PC-9 (cell line): ENCODE results near the gene PRDM16. TPM values are rescaled to one million over a fixed set of nuclear protein-coding genes. Genes with fewer than 3 reads are reported as not detected.

Source experiments
- BruUV-seq: library from RNA; stranded (reverse); fragments of 400-500 nt; replicated peaks from 2 replicates; lab custom pipeline; 2021; lab: Mats Ljungman, UMichigan
- CTCF ChIA-PET: fragments of 300-600 bp; sonication (Branson Sonifier 250); formaldehyde crosslinking; loops from one replicate; lab custom pipeline; 2022; ENCODE audit warnings: antibody characterized with exemption; lab: Charles Lee
- POLR2A ChIA-PET: fragments of 300-600 bp; sonication (Branson Sonifier 250); formaldehyde crosslinking; loops from one replicate; lab custom pipeline; 2022; ENCODE audit warnings: antibody characterized with exemption; ENCODE audit not compliant: unreplicated experiment; lab: Charles Lee
- DNase-seq, 2 experiments: peaks; one replicate each; pipeline versions ENCODE4 v3.0.0 to v3.0.0-alpha.2; 2015 to 2022; ENCODE audit warnings: mixed read lengths in 1 of 2
- H2AFZ ChIP-seq: fragments of 200-600 bp; sonication (generic); 2 replicates; pipeline ENCODE4 v1.8.1; 2017; ENCODE audit warnings: antibody characterized with exemption
- H3F3A ChIP-seq: fragments of 200-600 bp; sonication (generic); 2 replicates; pipeline ENCODE4 v1.8.1; 2017; ENCODE audit warnings: antibody characterized with exemption, mild to moderate bottlenecking, low read depth; ENCODE audit not compliant: insufficient read depth
- H3K27ac ChIP-seq: fragments of 200-600 bp; sonication (generic); 2 replicates; pipeline ENCODE4 v1.6.1; 2016; ENCODE audit warnings: mixed run types
- H3K27me3 ChIP-seq: fragments of 200-600 bp; sonication (generic); 2 replicates; pipeline ENCODE4 v1.6.1; 2016; ENCODE audit warnings: low read depth, mixed run types; ENCODE audit not compliant: insufficient read depth
- H3K36me3 ChIP-seq: fragments of 200-600 bp; sonication (generic); 2 replicates; pipeline ENCODE4 v1.6.1; 2016; ENCODE audit warnings: low read depth, mixed run types
- H3K4me1 ChIP-seq: fragments of 200-600 bp; sonication (generic); replicated peaks from 2 replicates; pipeline ENCODE4 v1.6.1; 2016; ENCODE audit warnings: mixed run types; ENCODE audit not compliant: insufficient read depth
- H3K4me2 ChIP-seq: fragments of 200-600 bp; sonication (generic); 2 replicates; pipeline ENCODE4 v1.6.1; 2017; ENCODE audit warnings: mixed run types
- H3K4me3 ChIP-seq: fragments of 200-600 bp; sonication (generic); 2 replicates; pipeline ENCODE4 v1.6.1; 2016; ENCODE audit warnings: mixed run types
- H3K79me2 ChIP-seq: fragments of 200-600 bp; sonication (generic); 2 replicates; pipeline ENCODE4 v1.6.1; 2017; ENCODE audit warnings: low read depth, mixed run types
- H3K9me2 ChIP-seq: fragments of 200-600 bp; sonication (generic); 2 replicates; pipeline ENCODE4 v1.8.1; 2017; ENCODE audit warnings: mild to moderate bottlenecking; ENCODE audit not compliant: insufficient read depth
- H3K9me3 ChIP-seq: fragments of 200-600 bp; sonication (generic); 2 replicates; pipeline ENCODE4 v1.8.1; 2016; ENCODE audit warnings: low read depth; ENCODE audit not compliant: insufficient read depth
- H4K20me1 ChIP-seq: fragments of 200-600 bp; sonication (generic); 2 replicates; pipeline ENCODE4 v1.8.1; 2017; ENCODE audit not compliant: insufficient read depth
- EZH2 ChIP-seq: fragments of 200-600 bp; sonication (generic); IDR thresholded peaks from 2 replicates; pipeline ENCODE4 v1.8.0; 2017; ENCODE audit warnings: antibody characterized with exemption, low read depth
- intact Hi-C: fragments of 100-400 bp; cut with micrococcal nuclease; formaldehyde crosslinking; loops from one replicate; pipeline ENCODE4 v1.10.0; 2022; ENCODE audit not compliant: unreplicated experiment
- total RNA-seq: library from RNA; stranded (reverse); gene quantifications from 2 replicates; pipeline ENCODE4 v1.2.3, GENCODE V29; 2021
- TF ChIP-seq, protein P1 (sequence below): fragments of 200-600 bp; sonication (generic); conservative IDR thresholded peaks from 2 replicates; pipeline ENCODE4 v1.6.1; 2017; ENCODE audit warnings: mixed run types, antibody characterized with exemption, mild to moderate bottlenecking, moderate library complexity

The PRDM16 gene
- total RNA-seq, 1 experiment from 2014 or later = not detected

DNA sequence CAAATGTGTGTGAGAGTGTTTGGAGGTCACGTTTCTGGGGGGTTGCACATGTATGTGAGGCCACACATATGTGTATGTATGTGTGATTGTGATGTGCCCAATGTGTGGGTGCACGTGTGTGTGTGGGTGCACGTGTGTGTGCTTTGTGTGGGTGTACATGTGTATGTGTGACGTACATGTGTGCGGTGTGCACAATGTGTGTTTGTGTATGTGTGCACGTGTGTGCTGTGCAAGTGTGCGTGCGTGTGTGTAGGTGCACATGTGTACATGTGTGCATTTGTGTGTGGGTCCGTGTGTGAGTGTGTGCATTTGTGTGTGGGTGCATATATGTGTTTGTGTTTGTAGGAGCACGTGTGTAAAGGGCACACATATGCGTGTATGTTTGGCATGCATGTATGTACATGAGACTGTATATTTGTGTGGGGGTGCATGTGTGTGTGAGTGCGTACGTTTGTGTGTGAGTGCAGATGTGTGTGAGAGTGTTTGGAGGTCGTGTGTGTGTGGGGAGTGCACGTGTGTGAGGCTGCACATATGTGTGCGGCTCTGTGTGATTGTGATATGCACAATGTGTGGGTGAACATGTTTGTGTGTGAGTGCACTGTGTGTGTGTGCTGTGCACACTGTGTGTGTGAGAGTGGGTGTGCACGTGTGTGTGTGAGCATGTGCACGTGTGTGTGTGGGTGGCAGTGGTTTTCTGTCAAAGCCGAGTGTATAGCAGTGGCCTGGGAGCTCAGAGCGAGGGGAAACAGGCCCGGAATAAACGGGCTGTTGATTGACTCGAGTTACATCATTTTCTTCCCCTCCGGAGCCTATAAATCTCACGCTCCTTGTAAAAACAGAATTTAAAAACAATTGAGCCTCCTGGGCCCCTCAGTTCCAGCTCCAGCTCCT, 252.8 kb downstream of the PRDM16 start:
- BruUV-seq = no TSS peak

DNA sequence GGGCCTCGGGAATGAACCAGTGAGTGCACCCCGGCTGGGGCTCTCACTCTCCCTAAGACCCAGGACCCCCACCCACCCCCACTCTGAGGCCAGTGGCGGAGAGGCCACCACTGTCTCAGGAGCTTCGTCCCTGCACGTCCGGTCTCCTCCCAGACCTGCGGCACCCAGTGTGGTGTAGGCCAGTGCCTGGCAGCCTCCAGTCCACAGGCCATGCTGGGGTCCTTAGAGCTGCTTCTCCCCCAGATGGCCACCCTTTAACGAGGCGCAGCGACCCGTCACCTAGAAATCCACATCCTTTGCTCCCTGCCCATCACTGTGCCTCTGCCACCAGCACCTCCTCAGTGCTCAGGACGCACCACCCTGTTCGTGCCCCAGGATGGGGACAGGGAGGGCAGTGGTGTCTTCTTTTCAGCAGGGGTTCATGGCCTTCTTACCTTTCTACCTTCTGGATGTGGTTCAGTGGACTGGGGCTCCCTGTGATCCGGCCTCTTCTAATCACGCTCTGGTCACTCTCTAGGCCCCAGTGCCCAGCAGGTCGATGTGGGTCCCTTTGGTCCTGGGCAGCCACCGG, 253.5 kb downstream of the PRDM16 start:
- no peak overlapping the region for H3K27ac ChIP-seq
- ChIA-PET POLR2A (no interaction called here), CTCF (no interaction called here)
- no peak for DNase-seq
- no peak overlapping the region for H3K4me2 ChIP-seq
- no peak overlapping the region for H3K4me3 ChIP-seq
- H4K20me1 ChIP-seq = no peaks in the 10 kb centered on the region
- H3K36me3 ChIP-seq = no peaks in the 10 kb centered on the region
- H2AFZ ChIP-seq = no peak overlapping the region
- BruUV-seq = no TSS peak
- no peaks in the 10 kb centered on the region for H3K79me2 ChIP-seq
- H3F3A ChIP-seq = peaks cover 7% of the 10 kb centered on the region; the same call in 1 of the 2 replicates
- H3K9me2 ChIP-seq = no peaks in the 10 kb centered on the region
- no peaks in the 10 kb centered on the region for H3K4me1 ChIP-seq
- H3K27me3 ChIP-seq = peaks cover 74% of the 10 kb centered on the region
- TF ChIP-seq EZH2 = no peak
- TF ChIP-seq, protein P1, sequence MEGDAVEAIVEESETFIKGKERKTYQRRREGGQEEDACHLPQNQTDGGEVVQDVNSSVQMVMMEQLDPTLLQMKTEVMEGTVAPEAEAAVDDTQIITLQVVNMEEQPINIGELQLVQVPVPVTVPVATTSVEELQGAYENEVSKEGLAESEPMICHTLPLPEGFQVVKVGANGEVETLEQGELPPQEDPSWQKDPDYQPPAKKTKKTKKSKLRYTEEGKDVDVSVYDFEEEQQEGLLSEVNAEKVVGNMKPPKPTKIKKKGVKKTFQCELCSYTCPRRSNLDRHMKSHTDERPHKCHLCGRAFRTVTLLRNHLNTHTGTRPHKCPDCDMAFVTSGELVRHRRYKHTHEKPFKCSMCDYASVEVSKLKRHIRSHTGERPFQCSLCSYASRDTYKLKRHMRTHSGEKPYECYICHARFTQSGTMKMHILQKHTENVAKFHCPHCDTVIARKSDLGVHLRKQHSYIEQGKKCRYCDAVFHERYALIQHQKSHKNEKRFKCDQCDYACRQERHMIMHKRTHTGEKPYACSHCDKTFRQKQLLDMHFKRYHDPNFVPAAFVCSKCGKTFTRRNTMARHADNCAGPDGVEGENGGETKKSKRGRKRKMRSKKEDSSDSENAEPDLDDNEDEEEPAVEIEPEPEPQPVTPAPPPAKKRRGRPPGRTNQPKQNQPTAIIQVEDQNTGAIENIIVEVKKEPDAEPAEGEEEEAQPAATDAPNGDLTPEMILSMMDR = no peak
- no peaks in the 10 kb centered on the region for H3K9me3 ChIP-seq
- intact Hi-C loops = no loop called here

More for the DNA sequence above, 252.8 kb downstream of the PRDM16 start:
- ChIA-PET POLR2A (no interaction called here), CTCF (no interaction called here)
- Histone ChIP-seq H3K36me3 (no peaks in the 10 kb centered on the region), H3K9me3 (no peaks in the 10 kb centered on the region), H3K27me3 (peaks cover 74% of the 10 kb centered on the region), H3F3A (peaks cover 7% of the 10 kb centered on the region; the same call in 1 of the 2 replicates), H3K4me3 (no peak overlapping the region), H3K4me2 (no peak overlapping the region), H3K9me2 (no peaks in the 10 kb centered on the region), H2AFZ (no peak overlapping the region), H3K27ac (no peak overlapping the region), H3K79me2 (no peaks in the 10 kb centered on the region), H3K4me1 (no peaks in the 10 kb centered on the region), H4K20me1 (no peaks in the 10 kb centered on the region)
- DNase-seq = no peak
- TF ChIP-seq EZH2 = no peak
- TF ChIP-seq, protein P1 = no peak
- intact Hi-C loops = no loop called here

DNA sequence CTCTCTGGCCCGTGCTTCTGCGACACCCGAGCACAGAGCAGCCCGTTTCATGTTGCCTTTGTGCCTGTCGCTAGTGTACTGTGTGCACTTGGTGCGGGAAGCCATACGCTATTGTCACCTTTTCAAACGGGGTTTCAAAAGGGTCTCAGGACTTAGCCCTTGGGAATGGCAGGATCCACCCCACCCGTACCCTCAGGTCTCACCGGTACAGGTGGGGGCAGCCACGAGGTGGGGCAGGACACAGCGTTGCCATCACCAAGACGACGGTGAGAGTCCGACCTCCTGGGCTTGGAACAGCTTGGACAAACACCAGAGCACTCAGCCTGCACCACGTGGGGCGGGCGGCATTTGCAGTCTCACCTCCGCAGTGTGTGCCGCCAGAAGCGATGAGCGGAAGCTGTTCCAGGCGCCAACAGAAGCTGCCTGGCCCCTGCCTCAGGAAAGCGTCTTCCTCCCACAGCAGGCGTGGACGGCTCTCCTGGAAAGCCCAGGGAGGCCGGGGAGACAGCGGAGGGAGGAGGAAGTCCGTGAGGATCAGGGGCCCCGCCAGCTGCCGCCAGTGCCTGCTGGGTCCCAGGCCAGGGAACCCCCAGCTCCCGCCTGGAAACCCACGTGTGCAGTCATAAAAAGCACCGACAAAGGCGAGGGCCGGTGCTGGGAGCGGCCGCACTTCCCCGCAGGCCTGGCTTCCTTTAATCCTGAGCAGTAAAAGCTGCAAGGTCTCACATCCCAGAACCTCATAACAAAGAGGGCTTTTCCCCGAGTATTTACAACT, 254.2 kb downstream of the PRDM16 start:
- H3K79me2 ChIP-seq = no peaks in the 10 kb centered on the region
- no peak overlapping the region for H3K4me2 ChIP-seq
- H3K4me3 ChIP-seq = no peak overlapping the region
- DNase-seq = no peak
- H3K4me1 ChIP-seq = no peaks in the 10 kb centered on the region
- no peaks in the 10 kb centered on the region for H3K9me2 ChIP-seq
- peak; percentile 87 for TF ChIP-seq EZH2
- TF ChIP-seq, protein P1 = no peak
- ChIA-PET CTCF (no interaction called here), POLR2A (no interaction called here)
- no peaks in the 10 kb centered on the region for H3K9me3 ChIP-seq
- no TSS peak for BruUV-seq
- H3F3A ChIP-seq = peaks cover 7% of the 10 kb centered on the region; the same call in 1 of the 2 replicates
- no peaks in the 10 kb centered on the region for H4K20me1 ChIP-seq
- intact Hi-C loops = no loop called here
- no peak overlapping the region for H2AFZ ChIP-seq
- H3K27me3 ChIP-seq = peaks cover 74% of the 10 kb centered on the region
- H3K36me3 ChIP-seq = no peaks in the 10 kb centered on the region
- H3K27ac ChIP-seq = no peak overlapping the region
